Neural cell (in vitro differentiated cells): ENCODE data around the gene GABRA1. TPM values are rescaled to one million over a fixed set of nuclear protein-coding genes. Genes with fewer than 3 reads are reported as not detected.

Source experiments
- H2AFZ ChIP-seq: fragments of 200-600, 300-800 bp; sonication (generic), shearing (Covaris generic); 2 replicates; pipeline ENCODE4 v1.6.0; 2014; ENCODE audit warnings: low read depth, mild to moderate bottlenecking, antibody characterized with exemption, low read length, moderate library complexity
- H3F3A ChIP-seq: fragments of 200-600 bp; shearing (Covaris generic); 2 replicates; pipeline ENCODE4 v1.6.1; 2016; ENCODE audit warnings: mild to moderate bottlenecking, moderate library complexity, mixed read lengths, antibody characterized with exemption, low read length; ENCODE audit not compliant: insufficient read depth, poor library complexity, severe bottlenecking
- H3K27ac ChIP-seq: fragments of 200-600, 300-800 bp; sonication (generic), shearing (Covaris generic); 2 replicates; pipeline ENCODE4 v1.5.1; 2014; ENCODE audit warnings: mild to moderate bottlenecking, low read length, moderate library complexity
- H3K27me3 ChIP-seq: fragments of 300-800, 200-600 bp; sonication (generic), shearing (Covaris generic); 2 replicates; pipeline ENCODE4 v1.6.0; 2014; ENCODE audit warnings: mild to moderate bottlenecking, low read depth, low read length, moderate library complexity; ENCODE audit not compliant: insufficient read depth
- H3K36me3 ChIP-seq: fragments of 300-800, 200-600 bp; sonication (generic), shearing (Covaris generic); 2 replicates; pipeline ENCODE4 v1.5.1; 2014; ENCODE audit warnings: mild to moderate bottlenecking, antibody characterized with exemption, low read length, moderate library complexity; ENCODE audit not compliant: insufficient read depth
- H3K4me2 ChIP-seq: fragments of 300-800, 200-600 bp; sonication (generic), shearing (Covaris generic); 2 replicates; pipeline ENCODE4 v1.6.0; 2014; ENCODE audit warnings: mild to moderate bottlenecking, low read length
- H3K4me3 ChIP-seq: fragments of 300-800, 200-600 bp; sonication (generic), shearing (Covaris generic); 2 replicates; pipeline ENCODE4 v1.5.1; 2014; ENCODE audit warnings: mild to moderate bottlenecking, low read length, moderate library complexity
- H3K79me2 ChIP-seq: fragments of 200-600 bp; shearing (Covaris generic); replicated peaks from 2 replicates; pipeline ENCODE4 v1.6.0; 2014; ENCODE audit warnings: mild to moderate bottlenecking, low read length, moderate library complexity; ENCODE audit not compliant: insufficient read depth
- H3K9ac ChIP-seq: fragments of 300-800, 200-600 bp; sonication (generic), shearing (Covaris generic); 2 replicates; pipeline ENCODE4 v1.6.1; 2016; ENCODE audit warnings: mild to moderate bottlenecking, low read length, mixed read lengths
- H3K9me2 ChIP-seq: fragments of 200-600 bp; shearing (Covaris generic); 2 replicates; pipeline ENCODE4 v1.6.1; 2016; ENCODE audit warnings: mild to moderate bottlenecking, low read length, mixed read lengths; ENCODE audit not compliant: insufficient read depth
- H3K9me3 ChIP-seq: fragments of 200-600, 300-800 bp; sonication (generic), shearing (Covaris generic); 2 replicates; pipeline ENCODE4 v1.6.1; 2016; ENCODE audit warnings: mild to moderate bottlenecking, mixed run types, low read length, moderate library complexity, mixed read lengths
- H4K20me1 ChIP-seq: fragments of 200-600 bp; shearing (Covaris generic); 2 replicates; pipeline ENCODE4 v1.6.1; 2016; ENCODE audit warnings: mild to moderate bottlenecking, mixed run types; ENCODE audit not compliant: insufficient read depth
- EP300 ChIP-seq: fragments of 450-650 bp; conservative IDR thresholded peaks from 2 replicates; pipeline ENCODE4 v1.6.1; 2014; ENCODE audit warnings: antibody characterized with exemption, mild to moderate bottlenecking, moderate library complexity; ENCODE audit not compliant: poor library complexity, severe bottlenecking
- EZH2 ChIP-seq: fragments of 200-600, 300-800 bp; shearing (Covaris generic), sonication (generic); IDR thresholded peaks from 2 replicates; pipeline ENCODE4 v1.6.1; 2014; ENCODE audit warnings: antibody characterized with exemption, low read length, borderline replicate concordance, mild to moderate bottlenecking; ENCODE audit not compliant: insufficient read depth, poor library complexity, severe bottlenecking
- MXI1 ChIP-seq: fragments of 450-650 bp; conservative IDR thresholded peaks from 2 replicates; pipeline ENCODE4 v1.6.1; 2014; ENCODE audit warnings: antibody characterized with exemption, mild to moderate bottlenecking; ENCODE audit not compliant: poor library complexity, severe bottlenecking
- POLR2AphosphoS5 ChIP-seq: IDR thresholded peaks from 2 replicates; pipeline ENCODE4 v1.6.1; 2012
- RAD21 ChIP-seq: fragments of 450-650 bp; conservative IDR thresholded peaks from 2 replicates; pipeline ENCODE4 v1.6.1; 2014; ENCODE audit warnings: antibody characterized with exemption, mild to moderate bottlenecking, moderate library complexity
- SMC3 ChIP-seq: fragments of 450-650 bp; conservative IDR thresholded peaks from 2 replicates; pipeline ENCODE4 v1.6.1; 2014; ENCODE audit warnings: antibody characterized with exemption, mild to moderate bottlenecking, moderate library complexity; ENCODE audit not compliant: poor library complexity
- TAF1 ChIP-seq: IDR thresholded peaks from 2 replicates; pipeline ENCODE4 v1.6.1; 2012; ENCODE audit warnings: low read depth
- polyA plus RNA-seq: library from polyadenylated mRNA; depleted of rRNA; stranded (reverse); fragments of >200 nt; gene quantifications from 2 replicates; pipeline ENCODE4 v1.2.3, GENCODE V29; 2014
- TF ChIP-seq, protein P1 (sequence below): fragments of 450-650 bp; IDR thresholded peaks from 2 replicates; pipeline ENCODE4 v1.5.1; 2014; ENCODE audit warnings: antibody characterized with exemption, mild to moderate bottlenecking, moderate library complexity; ENCODE audit not compliant: poor library complexity, severe bottlenecking
- TF ChIP-seq, protein P2 (sequence below): IDR thresholded peaks from 2 replicates; pipeline ENCODE4 v1.6.1; 2012; ENCODE audit warnings: borderline replicate concordance

Gene GABRA1
- polyA plus RNA-seq, 1 donor from 2014 or later: 50.6 TPM

DNA sequence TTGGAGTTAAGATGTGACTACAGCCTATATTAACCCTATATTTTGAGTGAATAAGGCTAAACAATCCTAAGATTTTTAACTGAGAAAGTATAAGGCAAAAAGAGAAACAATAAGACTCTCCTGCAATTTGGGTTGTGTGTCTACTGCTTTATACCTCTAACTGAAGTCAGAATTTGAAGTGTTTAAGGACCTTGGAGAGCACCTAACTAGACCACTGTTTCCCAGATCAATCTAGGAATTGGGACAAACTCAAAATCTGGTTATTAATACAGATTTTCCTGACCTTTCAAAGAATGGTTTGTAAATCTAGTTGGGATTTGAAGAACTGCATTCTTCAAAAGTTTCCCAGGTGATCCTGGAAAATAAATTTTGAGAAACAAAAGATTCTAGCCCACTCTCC lies 42.1 kb downstream of the GABRA1 start:
- no peaks in the 10 kb centered on the region for H3F3A ChIP-seq
- no peaks in the 10 kb centered on the region for H3K27me3 ChIP-seq
- peaks cover 8% of the 10 kb centered on the region for H3K36me3 ChIP-seq
- TF ChIP-seq, protein P1, sequence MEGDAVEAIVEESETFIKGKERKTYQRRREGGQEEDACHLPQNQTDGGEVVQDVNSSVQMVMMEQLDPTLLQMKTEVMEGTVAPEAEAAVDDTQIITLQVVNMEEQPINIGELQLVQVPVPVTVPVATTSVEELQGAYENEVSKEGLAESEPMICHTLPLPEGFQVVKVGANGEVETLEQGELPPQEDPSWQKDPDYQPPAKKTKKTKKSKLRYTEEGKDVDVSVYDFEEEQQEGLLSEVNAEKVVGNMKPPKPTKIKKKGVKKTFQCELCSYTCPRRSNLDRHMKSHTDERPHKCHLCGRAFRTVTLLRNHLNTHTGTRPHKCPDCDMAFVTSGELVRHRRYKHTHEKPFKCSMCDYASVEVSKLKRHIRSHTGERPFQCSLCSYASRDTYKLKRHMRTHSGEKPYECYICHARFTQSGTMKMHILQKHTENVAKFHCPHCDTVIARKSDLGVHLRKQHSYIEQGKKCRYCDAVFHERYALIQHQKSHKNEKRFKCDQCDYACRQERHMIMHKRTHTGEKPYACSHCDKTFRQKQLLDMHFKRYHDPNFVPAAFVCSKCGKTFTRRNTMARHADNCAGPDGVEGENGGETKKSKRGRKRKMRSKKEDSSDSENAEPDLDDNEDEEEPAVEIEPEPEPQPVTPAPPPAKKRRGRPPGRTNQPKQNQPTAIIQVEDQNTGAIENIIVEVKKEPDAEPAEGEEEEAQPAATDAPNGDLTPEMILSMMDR: no peak
- no peak for TF ChIP-seq TAF1
- no peak for TF ChIP-seq MXI1
- TF ChIP-seq EP300: no peak
- TF ChIP-seq, protein P2, sequence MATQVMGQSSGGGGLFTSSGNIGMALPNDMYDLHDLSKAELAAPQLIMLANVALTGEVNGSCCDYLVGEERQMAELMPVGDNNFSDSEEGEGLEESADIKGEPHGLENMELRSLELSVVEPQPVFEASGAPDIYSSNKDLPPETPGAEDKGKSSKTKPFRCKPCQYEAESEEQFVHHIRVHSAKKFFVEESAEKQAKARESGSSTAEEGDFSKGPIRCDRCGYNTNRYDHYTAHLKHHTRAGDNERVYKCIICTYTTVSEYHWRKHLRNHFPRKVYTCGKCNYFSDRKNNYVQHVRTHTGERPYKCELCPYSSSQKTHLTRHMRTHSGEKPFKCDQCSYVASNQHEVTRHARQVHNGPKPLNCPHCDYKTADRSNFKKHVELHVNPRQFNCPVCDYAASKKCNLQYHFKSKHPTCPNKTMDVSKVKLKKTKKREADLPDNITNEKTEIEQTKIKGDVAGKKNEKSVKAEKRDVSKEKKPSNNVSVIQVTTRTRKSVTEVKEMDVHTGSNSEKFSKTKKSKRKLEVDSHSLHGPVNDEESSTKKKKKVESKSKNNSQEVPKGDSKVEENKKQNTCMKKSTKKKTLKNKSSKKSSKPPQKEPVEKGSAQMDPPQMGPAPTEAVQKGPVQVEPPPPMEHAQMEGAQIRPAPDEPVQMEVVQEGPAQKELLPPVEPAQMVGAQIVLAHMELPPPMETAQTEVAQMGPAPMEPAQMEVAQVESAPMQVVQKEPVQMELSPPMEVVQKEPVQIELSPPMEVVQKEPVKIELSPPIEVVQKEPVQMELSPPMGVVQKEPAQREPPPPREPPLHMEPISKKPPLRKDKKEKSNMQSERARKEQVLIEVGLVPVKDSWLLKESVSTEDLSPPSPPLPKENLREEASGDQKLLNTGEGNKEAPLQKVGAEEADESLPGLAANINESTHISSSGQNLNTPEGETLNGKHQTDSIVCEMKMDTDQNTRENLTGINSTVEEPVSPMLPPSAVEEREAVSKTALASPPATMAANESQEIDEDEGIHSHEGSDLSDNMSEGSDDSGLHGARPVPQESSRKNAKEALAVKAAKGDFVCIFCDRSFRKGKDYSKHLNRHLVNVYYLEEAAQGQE: no peak
- TF ChIP-seq SMC3: no peak
- no peak for TF ChIP-seq EZH2
- no peak for TF ChIP-seq RAD21
- no peak for TF ChIP-seq POLR2AphosphoS5
- H3K9me2 ChIP-seq: no peaks in the 10 kb centered on the region
- no peak overlapping the region for H3K9ac ChIP-seq
- H3K4me3 ChIP-seq: no peak overlapping the region
- H2AFZ ChIP-seq: no peak overlapping the region
- no peaks in the 10 kb centered on the region for H3K9me3 ChIP-seq
- no peaks in the 10 kb centered on the region for H3K79me2 ChIP-seq
- H3K27ac ChIP-seq: no peak overlapping the region
- no peak overlapping the region for H3K4me2 ChIP-seq
- no peaks in the 10 kb centered on the region for H4K20me1 ChIP-seq

DNA sequence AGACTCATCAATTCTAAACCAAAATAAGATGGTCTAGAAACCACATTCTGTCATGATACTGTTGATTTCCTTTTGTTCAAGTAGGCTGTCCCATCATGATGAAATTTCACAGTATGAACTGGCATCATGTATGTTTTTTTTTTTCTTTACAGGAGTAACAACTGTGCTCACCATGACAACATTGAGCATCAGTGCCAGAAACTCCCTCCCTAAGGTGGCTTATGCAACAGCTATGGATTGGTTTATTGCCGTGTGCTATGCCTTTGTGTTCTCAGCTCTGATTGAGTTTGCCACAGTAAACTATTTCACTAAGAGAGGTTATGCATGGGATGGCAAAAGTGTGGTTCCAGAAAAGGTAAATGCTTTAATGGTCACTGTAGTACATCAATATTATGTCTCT lies 47.6 kb downstream of the GABRA1 start:
- H3K4me3 ChIP-seq: no peak overlapping the region
- H3K9me3 ChIP-seq: no peaks in the 10 kb centered on the region
- H3F3A ChIP-seq: no peaks in the 10 kb centered on the region
- H2AFZ ChIP-seq: no peak overlapping the region
- H3K4me2 ChIP-seq: no peak overlapping the region
- H3K27ac ChIP-seq: no peak overlapping the region
- H3K9me2 ChIP-seq: no peaks in the 10 kb centered on the region
- H3K9ac ChIP-seq: no peak overlapping the region
- H3K36me3 ChIP-seq: peaks cover 5% of the 10 kb centered on the region
- H3K27me3 ChIP-seq: no peaks in the 10 kb centered on the region
- H3K79me2 ChIP-seq: no peaks in the 10 kb centered on the region
- no peaks in the 10 kb centered on the region for H4K20me1 ChIP-seq
- TF ChIP-seq EZH2 (no peak), MXI1 (no peak), POLR2AphosphoS5 (no peak), TAF1 (no peak), SMC3 (no peak), EP300 (no peak), RAD21 (no peak)
- TF ChIP-seq, protein P2: no peak
- TF ChIP-seq, protein P1: no peak
